Upper lobe of right lung (tissue), 1 donor: ENCODE data around the gene SYS1. TPM values are rescaled to one million over a fixed set of nuclear protein-coding genes. Genes with fewer than 3 reads are reported as not detected.

Source experiments
- ATAC-seq: fragments of 200-7000 bp; cut with Tn5 transposase; one replicate; pipeline ENCODE4 v1.9.1; 2020; ENCODE audit warnings: mild to moderate bottlenecking, moderate library complexity
- DNase-seq: peaks from one replicate; pipeline ENCODE4 v3.0.0-alpha.2; 2020
- H3K27ac ChIP-seq: fragments of 200-600 bp; one replicate; pipeline ENCODE4 v1.8.0; 2022
- H3K27me3 ChIP-seq: fragments of 200-600 bp; one replicate; pipeline ENCODE4 v1.8.0; 2022; ENCODE audit warnings: mild to moderate bottlenecking
- H3K36me3 ChIP-seq: fragments of 200-600 bp; one replicate; pipeline ENCODE4 v1.8.0; 2022
- H3K4me1 ChIP-seq: fragments of 200-600 bp; one replicate; pipeline ENCODE4 v1.8.0; 2022
- H3K4me3 ChIP-seq: fragments of 200-600 bp; one replicate; pipeline ENCODE4 v1.8.0; 2022; ENCODE audit warnings: mild to moderate bottlenecking
- H3K9me3 ChIP-seq: fragments of 200-600 bp; one replicate; pipeline ENCODE4 v1.8.0; 2022
- CTCF ChIP-seq: fragments of 200-600 bp; IDR thresholded peaks from one replicate; pipeline ENCODE4 v1.8.0; 2022; ENCODE audit warnings: antibody characterized with exemption
- intact Hi-C: fragments of 100-400 bp; cut with DNase I; formaldehyde crosslinking; loops from one replicate; pipeline ENCODE4 v1.11.0; 2022
- total RNA-seq: library from RNA; stranded (reverse); fragmentation: NEBNext Ultra II Directional; extraction: Animal tissue kit (Norgen Biotek cat#: 25700); gene quantifications from one replicate; pipeline ENCODE4 v1.2.1, GENCODE V29; 2021
- donor health status: DM: no; HTN: yes; CAD: no; lungs with severe emphysema.

The SYS1 gene
- total RNA-seq, 1 donor from 2014 or later = 46.5 TPM

GRCh38 chr20:45412653-45413052 lies 49.7 kb downstream of the SYS1 start:
- intact Hi-C loops = loop anchor here (5.0 kb wide), 1 partner anchor 35 kb away; the partner anchor contains the start of gene TP53TG5
- TF ChIP-seq CTCF = no peak
- Histone ChIP-seq H3K36me3 (peaks cover 33% of the 10 kb centered on the region), H3K9me3 (no peaks in the 10 kb centered on the region), H3K27ac (no peak overlapping the region), H3K27me3 (no peaks in the 10 kb centered on the region), H3K4me1 (peaks cover 21% of the 10 kb centered on the region), H3K4me3 (no peak overlapping the region)
- ATAC-seq = no peak
- DNase-seq = no peak

GRCh38 chr20:45413479-45413878 lies 50.5 kb downstream of the SYS1 start:
- Histone ChIP-seq H3K4me1 (peaks cover 13% of the 10 kb centered on the region), H3K36me3 (peaks cover 33% of the 10 kb centered on the region), H3K9me3 (no peaks in the 10 kb centered on the region), H3K27me3 (no peaks in the 10 kb centered on the region), H3K4me3 (no peak overlapping the region), H3K27ac (no peak overlapping the region)
- no peak for TF ChIP-seq CTCF
- intact Hi-C loops = loop anchor here (5.0 kb wide), 1 partner anchor 36 kb away; the partner anchor contains the start of gene TP53TG5
- ATAC-seq = no peak
- no peak for DNase-seq

GRCh38 chr20:45415822-45416637 lies 53.1 kb downstream of the SYS1 start, which contains the start of gene PIGT:
Gene PIGT, plus strand, starts transcription at chr20:45416141. Its CDS starts 16 bp downstream, at chr20:45416157.
- peak; percentile 92 for DNase-seq
- intact Hi-C loops = no loop called here
- Histone ChIP-seq H3K4me1 (peaks cover 10% of the 10 kb centered on the region), H3K27ac (peak within 1 kb of the TSS; percentile 92), H3K36me3 (peaks cover 32% of the 10 kb centered on the region), H3K27me3 (no peaks in the 10 kb centered on the region), H3K4me3 (peak within 1 kb of the TSS; percentile 100), H3K9me3 (no peaks in the 10 kb centered on the region)
- peak; percentile 98 for ATAC-seq
- TF ChIP-seq CTCF = no peak

GRCh38 chr20:45416917-45417316 lies 54.0 kb downstream of the SYS1 start:
- no peak overlapping the region for H3K27ac ChIP-seq
- no peaks in the 10 kb centered on the region for H3K9me3 ChIP-seq
- peaks cover 10% of the 10 kb centered on the region for H3K4me1 ChIP-seq
- TF ChIP-seq CTCF = no peak
- H3K27me3 ChIP-seq = no peaks in the 10 kb centered on the region
- intact Hi-C loops = no loop called here
- peak overlapping the region; percentile 100 for H3K4me3 ChIP-seq
- ATAC-seq (no peak), DNase-seq (no peak)
- H3K36me3 ChIP-seq = peaks cover 32% of the 10 kb centered on the region

Other genes with a start within 250 kb of the SYS1 start
- 1.3 TPM for gene WFDC5, start 248.0 kb upstream of the SYS1 start, total RNA-seq
- gene WFDC12, start 238.7 kb upstream of the SYS1 start, total RNA-seq = 1.8 TPM
- gene PI3, start 188.3 kb upstream of the SYS1 start, total RNA-seq = 4.1 TPM
- not detected for gene SEMG1, start 156.1 kb upstream of the SYS1 start, total RNA-seq
- gene SEMG2, start 141.8 kb upstream of the SYS1 start, total RNA-seq = not detected
- gene SLPI, start 108.6 kb upstream of the SYS1 start, total RNA-seq = 966 TPM
- not detected for gene RBPJL, start 56.3 kb upstream of the SYS1 start, total RNA-seq
- 0.29 TPM for gene MATN4, start 54.9 kb upstream of the SYS1 start, total RNA-seq
- 345 TPM for gene SDC4, start 14.7 kb upstream of the SYS1 start, total RNA-seq
- not detected for gene TP53TG5, start 15.2 kb downstream of the SYS1 start, total RNA-seq
- gene DBNDD2, start 45.1 kb downstream of the SYS1 start, total RNA-seq = 66.2 TPM
- 66.3 TPM for gene PIGT, start 53.0 kb downstream of the SYS1 start, total RNA-seq
- gene WFDC2, start 106.6 kb downstream of the SYS1 start, total RNA-seq = 113 TPM
- gene SPINT3, start 152.5 kb downstream of the SYS1 start, total RNA-seq = not detected
- gene WFDC6, start 176.3 kb downstream of the SYS1 start, total RNA-seq = not detected
- gene EPPIN, start 184.2 kb downstream of the SYS1 start, total RNA-seq = not detected
- not detected for gene WFDC8, start 216.1 kb downstream of the SYS1 start, total RNA-seq